Thymus (tissue), 11 donors: ENCODE results near the gene POLK. TPM values are rescaled to one million over a fixed set of nuclear protein-coding genes. Genes with fewer than 3 reads are reported as not detected.
"Not testable (repeated sequence)": the region's sequence is repeated elsewhere in the genome, so short reads cannot be mapped to it uniquely, and the experiment has no call there.

Source experiments
- DNase-seq, 9 donors: peaks; one replicate each; pipeline ENCODE4 v3.0.0-alpha.2; 2013; ENCODE audit warnings: low spot score in 9 of 9, low read depth in 6 of 9, missing footprints in 1 of 9
- H3K27ac ChIP-seq, 2 donors: one replicate each; pipeline ENCODE4 v1.5.1; 2013; ENCODE audit warnings: control low read depth in 1 of 2, low read depth in 1 of 2, low read length in 1 of 2, mild to moderate bottlenecking in 1 of 2, moderate library complexity in 1 of 2
- H3K27me3 ChIP-seq, 2 donors: one replicate each; pipeline ENCODE4 v1.5.1; 2013; ENCODE audit warnings: low read length in 1 of 2; ENCODE audit not compliant: control insufficient read depth in 2 of 2, insufficient read depth in 1 of 2
- H3K36me3 ChIP-seq, 2 donors: one replicate each; pipeline ENCODE4 v1.5.1; 2013; ENCODE audit warnings: low read length in 1 of 2, mild to moderate bottlenecking in 1 of 2, moderate library complexity in 1 of 2; ENCODE audit not compliant: control insufficient read depth in 2 of 2, insufficient read depth in 2 of 2
- H3K4me1 ChIP-seq, 2 donors: one replicate each; pipeline ENCODE4 v1.5.1; 2013; ENCODE audit warnings: low read length in 2 of 2; ENCODE audit not compliant: control insufficient read depth in 2 of 2, insufficient read depth in 2 of 2
- H3K4me3 ChIP-seq, 2 donors: one replicate each; pipeline ENCODE4 v1.5.1; 2013; ENCODE audit warnings: low read length in 2 of 2, control low read depth in 1 of 2, mild to moderate bottlenecking in 1 of 2
- H3K9me3 ChIP-seq, 2 donors: one replicate each; pipeline ENCODE4 v1.5.1; 2013; ENCODE audit warnings: low read length in 1 of 2, mild to moderate bottlenecking in 1 of 2; ENCODE audit not compliant: control insufficient read depth in 2 of 2, insufficient read depth in 1 of 2
- WGBS: extraction: QIAGEN DNeasy Blood & Tissue Kit; methylation state at CpG from one replicate; pipeline ENCODE4 v1.1.7; 2013; 5-methylcytosine and 5-hydroxymethylcytosine counted together
- polyA plus RNA-seq: library from polyadenylated mRNA; stranded (reverse); fragments of 200-250 nt; gene quantifications from one replicate; pipeline ENCODE4 v1.2.3, GENCODE V29; 2013
- total RNA-seq: library from RNA; stranded (reverse); fragments of 120-200 nt; gene quantifications from one replicate; pipeline ENCODE4 v1.2.4, GENCODE V29; 2013
- donor health status: healthy.

POLK gene
- total and polyA plus RNA-seq, 2 donors, result 10.2 to 23.1 TPM

DNA sequence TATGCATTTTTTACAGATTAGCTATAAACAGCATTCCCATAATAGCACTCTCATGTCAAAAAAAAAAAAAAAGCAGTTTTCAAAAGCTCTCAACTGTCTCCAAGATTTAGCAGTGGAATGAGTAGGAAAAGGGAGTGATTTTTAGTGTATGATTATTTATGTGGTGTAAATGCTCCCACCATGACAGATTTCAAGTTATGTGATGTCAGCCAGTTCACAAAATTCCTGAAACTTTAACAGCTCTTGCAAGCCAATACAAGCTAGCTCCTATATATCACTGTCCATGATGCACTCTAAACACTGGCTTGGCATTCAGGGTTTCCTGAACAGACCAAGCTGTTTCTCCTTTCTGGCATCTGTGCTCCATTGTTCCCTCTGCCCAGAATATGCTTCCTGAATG, 91.7 kb downstream of the POLK start:
- H3K9me3 ChIP-seq, result no peaks in the 10 kb centered on the region
- peaks cover 6% of the 10 kb centered on the region in 2 donors for H3K36me3 ChIP-seq
- no peak overlapping the region for H3K4me3 ChIP-seq
- peak overlapping the region in 1 of 2 donors; percentile 21 for H3K27ac ChIP-seq
- H3K4me1 ChIP-seq, result no peaks in the 10 kb centered on the region
- H3K27me3 ChIP-seq, result no peaks in the 10 kb centered on the region
- no peak for DNase-seq

DNA sequence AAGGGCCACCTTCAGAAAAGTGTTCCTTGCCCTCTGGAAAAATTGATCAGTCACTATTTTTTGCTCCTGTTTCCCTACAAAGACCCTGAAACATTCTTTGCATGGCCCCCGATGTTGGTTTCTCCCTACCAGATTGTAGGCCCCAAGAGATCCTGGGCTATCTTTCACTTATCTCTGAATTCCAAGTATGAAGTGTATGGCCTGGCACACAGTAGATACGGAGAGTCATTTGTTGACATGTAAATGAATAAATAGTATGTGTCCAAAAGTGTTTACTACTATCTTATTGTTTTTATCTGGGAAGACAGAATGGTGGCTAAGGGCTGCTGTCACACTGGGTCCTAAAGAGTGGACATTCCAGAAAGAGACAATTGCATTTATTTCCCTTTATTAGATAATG, 92.1 kb downstream of the POLK start:
- no peak overlapping the region for H3K4me3 ChIP-seq
- H3K27me3 ChIP-seq, result no peaks in the 10 kb centered on the region
- 97% methylated on average over 2 of the region's 2 CpGs for WGBS
- H3K36me3 ChIP-seq, result peaks cover 6% of the 10 kb centered on the region in 2 donors
- no peak for DNase-seq
- H3K27ac ChIP-seq, result peak overlapping the region in 1 of 2 donors; percentile 21
- no peaks in the 10 kb centered on the region for H3K9me3 ChIP-seq
- H3K4me1 ChIP-seq, result no peaks in the 10 kb centered on the region

DNA sequence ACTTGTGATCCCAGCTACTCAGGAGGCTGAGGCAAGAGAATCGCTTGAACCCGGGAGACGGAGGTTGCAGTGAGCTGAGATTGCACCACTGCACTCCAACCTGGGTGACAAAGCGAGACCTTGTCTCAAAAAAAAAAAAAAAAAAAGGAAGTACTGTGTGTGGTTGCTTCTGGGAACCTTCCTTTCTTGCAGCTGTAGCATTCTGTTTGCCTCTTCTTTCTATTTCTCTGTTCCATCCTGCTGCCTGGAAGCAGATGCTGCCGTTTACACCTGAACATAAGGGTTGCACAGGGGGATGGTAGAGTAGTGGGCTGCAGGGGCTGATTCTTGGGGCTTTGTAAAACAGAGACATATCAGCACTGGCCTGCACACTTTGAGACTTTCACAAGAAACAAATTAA, 95.7 kb downstream of the POLK start:
- H3K27me3 ChIP-seq, result peaks cover 0 to 12% of the 10 kb centered on the region in 2 donors
- H3K4me1 ChIP-seq, H3K36me3 ChIP-seq, H3K9me3 ChIP-seq, DNase-seq, H3K27ac ChIP-seq, H3K4me3 ChIP-seq: not testable (repeated sequence)
- WGBS, result 56% methylated on average over 5 of the region's 5 CpGs

GRCh38 chr5:75608870-75609269, 97.2 kb downstream of the POLK start:
- no peak for DNase-seq
- H3K9me3 ChIP-seq, result no peaks in the 10 kb centered on the region
- H3K4me3 ChIP-seq, result no peak overlapping the region
- peaks cover 5 to 8% of the 10 kb centered on the region in 2 donors for H3K4me1 ChIP-seq
- H3K27me3 ChIP-seq, result peaks cover 0 to 13% of the 10 kb centered on the region in 2 donors
- H3K27ac ChIP-seq, result no peak overlapping the region
- no peaks in the 10 kb centered on the region for H3K36me3 ChIP-seq
- 97% methylated on average over 1 of the region's 1 CpG for WGBS

DNA sequence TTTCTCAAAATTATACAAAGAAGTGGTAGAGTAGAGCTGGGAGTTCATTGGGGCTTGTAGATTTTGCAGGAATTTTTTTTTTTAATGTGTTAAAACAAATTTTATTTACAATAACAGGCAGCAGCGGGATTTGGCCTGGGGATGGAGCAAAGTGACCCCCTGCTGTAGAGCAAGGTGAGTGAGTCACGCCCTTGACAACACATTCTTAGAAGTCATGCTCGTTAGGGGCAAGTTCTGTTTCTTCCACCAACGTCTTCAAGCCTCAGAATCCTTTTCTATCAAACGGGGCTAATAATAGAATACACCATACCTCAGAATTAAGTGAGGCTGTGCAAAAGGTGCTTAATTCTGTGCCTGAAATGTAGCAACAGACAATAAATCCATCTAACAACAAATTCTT, 98.5 kb downstream of the POLK start:
- Histone ChIP-seq H3K27ac (no peak overlapping the region), H3K27me3 (peaks cover 0 to 13% of the 10 kb centered on the region in 2 donors), H3K9me3 (no peaks in the 10 kb centered on the region), H3K4me3 (no peak overlapping the region), H3K36me3 (no peaks in the 10 kb centered on the region), H3K4me1 (peaks cover 5 to 8% of the 10 kb centered on the region in 2 donors)
- DNase-seq, result no peak
- WGBS, result 98% methylated on average over 5 of the region's 5 CpGs

DNA sequence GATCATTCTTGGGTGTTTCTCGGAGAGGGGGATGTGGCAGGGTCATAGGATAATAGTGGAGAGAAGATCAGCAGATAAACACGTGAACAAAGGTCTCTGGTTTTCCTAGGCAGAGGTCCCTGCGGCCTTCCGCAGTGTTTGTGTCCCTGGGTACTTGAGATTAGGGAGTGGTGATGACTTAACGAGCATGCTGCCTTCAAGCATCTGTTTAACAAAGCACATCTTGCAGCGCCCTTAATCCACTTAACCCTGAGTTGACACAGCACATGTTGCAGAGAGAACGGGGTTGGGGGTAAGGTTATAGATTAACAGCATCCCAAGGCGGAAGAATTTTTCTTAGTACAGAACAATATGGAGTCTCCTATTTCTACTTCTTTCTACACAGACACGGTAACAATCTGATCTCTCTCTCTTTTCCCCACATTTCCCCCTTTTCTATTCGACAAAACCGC, 99.2 kb downstream of the POLK start:
- not testable (repeated sequence) for H3K4me1 ChIP-seq, H3K27ac ChIP-seq, DNase-seq, H3K36me3 ChIP-seq, H3K9me3 ChIP-seq
- Histone ChIP-seq H3K4me3 (peak overlapping the region in 1 of 2 donors; percentile 39), H3K27me3 (peaks cover 0 to 13% of the 10 kb centered on the region in 2 donors)
- WGBS, result 54% methylated on average over 11 of the region's 11 CpGs

DNA sequence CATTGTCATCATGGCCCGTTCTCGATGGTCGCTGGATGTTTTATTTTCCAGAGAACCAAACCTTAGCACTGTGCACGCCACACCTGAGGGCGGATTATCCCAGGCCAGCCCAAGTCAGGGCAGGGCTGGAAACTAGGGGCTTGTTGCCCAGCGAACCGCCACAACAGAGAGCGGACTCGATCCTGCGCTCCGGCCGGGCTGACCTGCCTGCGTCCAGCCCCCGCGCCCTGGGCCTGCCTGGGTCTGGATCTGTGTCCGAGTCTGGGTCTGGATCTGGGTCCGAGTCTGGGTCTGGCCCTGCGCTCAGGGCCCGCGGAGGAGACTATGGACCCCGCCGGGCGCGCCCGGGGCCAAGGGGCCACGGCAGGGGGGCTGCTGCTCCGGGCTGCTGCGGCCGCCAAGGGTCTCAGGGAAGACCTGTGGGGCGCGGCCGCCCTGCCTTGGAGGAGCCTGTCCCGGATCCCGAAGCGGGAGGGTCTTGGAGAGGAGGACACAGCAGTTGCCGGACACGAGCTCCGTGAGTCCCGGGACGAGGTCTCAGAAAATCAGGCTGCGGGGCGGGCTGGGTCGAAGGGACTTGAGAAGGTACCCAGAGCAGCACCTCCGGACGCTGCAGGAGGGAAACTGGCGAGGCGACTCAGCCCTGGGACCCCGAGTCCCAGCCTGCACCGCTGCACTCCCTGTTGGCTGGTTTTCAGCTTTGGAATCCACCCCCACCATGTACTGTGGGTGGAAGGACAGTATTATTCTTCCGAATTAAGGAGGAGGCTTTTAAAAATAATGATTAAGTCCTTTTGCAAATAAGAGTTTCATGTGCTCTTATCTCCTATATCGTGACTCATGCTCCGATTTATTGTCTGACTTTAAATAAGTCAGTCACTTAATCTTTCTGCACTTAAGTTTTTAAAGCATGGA, 99.9 kb downstream of the POLK start, which contains the start of gene ANKDD1B:
TSS of gene ANKDD1B (plus strand) at position 143 of the 915 bp plus-strand sequence. CDS start at position 325, 182 bp downstream.
- peaks cover 0 to 13% of the 10 kb centered on the region in 2 donors for H3K27me3 ChIP-seq
- peaks cover 5 to 8% of the 10 kb centered on the region in 2 donors for H3K4me1 ChIP-seq
- 5% methylated on average over 52 of the region's 52 CpGs for WGBS
- no peak for DNase-seq
- H3K36me3 ChIP-seq, result no peaks in the 10 kb centered on the region
- peak within 1 kb of the TSS; percentile 39 for H3K4me3 ChIP-seq
- H3K27ac ChIP-seq, result peak within 1 kb of the TSS; percentile 18
- no peaks in the 10 kb centered on the region for H3K9me3 ChIP-seq

DNA sequence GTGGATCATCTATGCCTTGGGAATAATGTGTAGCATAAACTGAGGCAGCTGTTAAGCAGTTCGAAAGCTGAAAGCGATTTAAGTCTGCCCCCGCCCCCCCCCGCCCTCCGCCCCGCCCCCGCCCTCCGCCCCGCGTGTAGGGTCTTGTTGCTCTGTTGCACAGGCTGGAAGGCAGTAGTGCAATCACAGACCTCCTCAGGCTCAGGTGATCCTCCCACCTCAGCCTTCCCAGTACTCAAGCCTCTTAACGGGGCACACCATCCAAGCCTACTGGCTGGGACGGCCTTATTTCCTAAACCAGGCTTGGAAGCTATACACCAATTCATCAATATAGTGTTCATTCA, 100.5 kb downstream of the POLK start:
- Histone ChIP-seq H3K27me3 (peaks cover 0 to 13% of the 10 kb centered on the region in 2 donors), H3K27ac (no peak overlapping the region), H3K4me3 (peak overlapping the region in 1 of 2 donors; percentile 39), H3K4me1 (peaks cover 5 to 8% of the 10 kb centered on the region in 2 donors), H3K36me3 (no peaks in the 10 kb centered on the region), H3K9me3 (no peaks in the 10 kb centered on the region)
- WGBS, result 65% methylated on average over 12 of the region's 12 CpGs
- no peak for DNase-seq

GRCh38 chr5:75612901-75613300, 101.2 kb downstream of the POLK start:
- 98% methylated on average over 3 of the region's 3 CpGs for WGBS
- Histone ChIP-seq H3K27me3 (peaks cover 0 to 13% of the 10 kb centered on the region in 2 donors), H3K4me3 (no peak overlapping the region), H3K27ac (no peak overlapping the region), H3K4me1 (peaks cover 5 to 8% of the 10 kb centered on the region in 2 donors), H3K9me3 (no peaks in the 10 kb centered on the region), H3K36me3 (no peaks in the 10 kb centered on the region)
- DNase-seq, result no peak
